Mucosa of stomach (tissue), 1 donor: ENCODE measurements around the gene NHSL2.
"Not testable (repeated sequence)": the region's sequence is repeated elsewhere in the genome, so short reads cannot be mapped to it uniquely, and the experiment has no call there.

ENCODE experiments used
- H3K27me3 ChIP-seq: one replicate; pipeline ENCODE4 v1.7.0; 2013; ENCODE audit warnings: mild to moderate bottlenecking, low read length; ENCODE audit not compliant: control insufficient read depth, insufficient read depth
- H3K36me3 ChIP-seq: one replicate; pipeline ENCODE4 v1.7.0; 2013; ENCODE audit warnings: low read length; ENCODE audit not compliant: control insufficient read depth, insufficient read depth
- H3K4me1 ChIP-seq: one replicate; pipeline ENCODE4 v1.7.0; 2013; ENCODE audit warnings: mild to moderate bottlenecking, low read length; ENCODE audit not compliant: control insufficient read depth, insufficient read depth
- H3K4me3 ChIP-seq: one replicate; pipeline ENCODE4 v1.7.0; 2013; ENCODE audit warnings: low read length
- H3K9ac ChIP-seq: one replicate; pipeline ENCODE4 v1.7.0; 2013; ENCODE audit warnings: mild to moderate bottlenecking, low read length, moderate library complexity
- H3K9me3 ChIP-seq: one replicate; pipeline ENCODE4 v1.7.0; 2013; ENCODE audit warnings: mild to moderate bottlenecking, low read length, moderate library complexity; ENCODE audit not compliant: control insufficient read depth
- donor health status: Pancreatic carcinoma.

Gene NHSL2

DNA sequence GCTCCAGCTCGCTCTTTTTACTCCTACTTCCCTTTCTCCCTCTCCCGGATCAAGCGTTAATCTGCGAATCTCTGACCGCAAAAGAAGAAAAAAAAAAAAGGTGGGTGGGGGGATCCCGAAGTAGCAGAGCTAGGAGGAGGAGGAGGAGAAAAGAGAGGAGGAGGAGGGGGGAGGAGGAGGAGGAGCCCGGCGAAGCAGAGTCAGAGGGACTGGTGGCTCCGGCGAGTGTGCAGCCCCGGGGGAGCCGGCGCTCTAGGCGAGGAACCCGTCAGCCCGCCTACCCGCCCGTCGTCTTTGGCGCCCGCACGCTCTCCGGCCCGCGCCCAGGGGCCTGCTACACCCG is at the start of gene NHSL2:
Gene NHSL2, plus strand, starts transcription at position 203 of the 343 bp plus-strand sequence.
- Histone ChIP-seq H3K27me3 (peaks cover 10% of the 10 kb centered on the region), H3K9ac (no peak within 1 kb of the TSS), H3K36me3 (no peaks in the 10 kb centered on the region), H3K4me3 (no peak within 1 kb of the TSS), H3K4me1 (no peaks in the 10 kb centered on the region), H3K9me3 (no peaks in the 10 kb centered on the region)

DNA sequence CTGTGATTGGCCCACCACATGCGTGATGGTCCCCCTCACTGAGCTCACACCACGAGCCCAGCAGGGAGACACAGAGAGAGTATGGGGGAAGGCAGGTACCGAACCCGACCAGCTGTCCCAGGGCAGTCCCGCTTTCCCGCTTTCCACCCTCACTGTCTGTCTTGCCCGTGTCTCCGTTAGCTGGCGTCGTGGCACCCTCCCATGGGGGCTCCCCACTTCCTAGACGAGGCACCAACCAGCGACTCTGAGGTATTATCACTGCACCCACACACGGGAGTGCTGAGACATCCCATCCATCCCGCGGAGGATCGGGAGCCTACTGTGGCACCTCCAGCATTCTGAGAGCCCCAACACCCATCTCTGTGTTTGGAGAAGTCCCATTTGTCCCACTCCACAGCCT is 43.0 kb upstream of the NHSL2 start:
- H3K36me3 ChIP-seq: no peaks in the 10 kb centered on the region
- no peak overlapping the region for H3K4me3 ChIP-seq
- H3K9me3 ChIP-seq: no peaks in the 10 kb centered on the region
- H3K9ac ChIP-seq: no peak overlapping the region
- no peaks in the 10 kb centered on the region for H3K27me3 ChIP-seq
- H3K4me1 ChIP-seq: no peaks in the 10 kb centered on the region

DNA sequence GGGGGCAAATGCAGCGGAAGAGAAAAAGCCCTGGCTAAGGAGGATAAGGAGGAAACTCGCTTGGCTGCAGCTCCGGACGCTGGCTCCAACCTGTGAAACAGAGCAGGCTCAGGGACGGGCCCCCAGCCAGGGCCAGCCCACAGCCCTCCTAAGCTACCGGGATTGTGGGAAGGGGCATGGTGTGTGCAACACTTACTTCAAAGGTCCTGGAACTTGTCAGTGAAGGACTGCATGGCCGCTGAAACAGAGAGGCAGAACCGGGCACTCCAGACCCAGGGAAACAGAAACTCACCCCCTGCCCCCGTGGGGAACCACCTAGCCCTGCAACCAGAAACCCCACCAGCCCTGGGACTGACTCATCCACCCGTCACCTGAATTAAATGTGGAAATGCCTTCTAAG is 41.1 kb upstream of the NHSL2 start:
- H3K27me3 ChIP-seq, H3K9me3 ChIP-seq, H3K9ac ChIP-seq, H3K4me1 ChIP-seq, H3K36me3 ChIP-seq, H3K4me3 ChIP-seq: not testable (repeated sequence)

DNA sequence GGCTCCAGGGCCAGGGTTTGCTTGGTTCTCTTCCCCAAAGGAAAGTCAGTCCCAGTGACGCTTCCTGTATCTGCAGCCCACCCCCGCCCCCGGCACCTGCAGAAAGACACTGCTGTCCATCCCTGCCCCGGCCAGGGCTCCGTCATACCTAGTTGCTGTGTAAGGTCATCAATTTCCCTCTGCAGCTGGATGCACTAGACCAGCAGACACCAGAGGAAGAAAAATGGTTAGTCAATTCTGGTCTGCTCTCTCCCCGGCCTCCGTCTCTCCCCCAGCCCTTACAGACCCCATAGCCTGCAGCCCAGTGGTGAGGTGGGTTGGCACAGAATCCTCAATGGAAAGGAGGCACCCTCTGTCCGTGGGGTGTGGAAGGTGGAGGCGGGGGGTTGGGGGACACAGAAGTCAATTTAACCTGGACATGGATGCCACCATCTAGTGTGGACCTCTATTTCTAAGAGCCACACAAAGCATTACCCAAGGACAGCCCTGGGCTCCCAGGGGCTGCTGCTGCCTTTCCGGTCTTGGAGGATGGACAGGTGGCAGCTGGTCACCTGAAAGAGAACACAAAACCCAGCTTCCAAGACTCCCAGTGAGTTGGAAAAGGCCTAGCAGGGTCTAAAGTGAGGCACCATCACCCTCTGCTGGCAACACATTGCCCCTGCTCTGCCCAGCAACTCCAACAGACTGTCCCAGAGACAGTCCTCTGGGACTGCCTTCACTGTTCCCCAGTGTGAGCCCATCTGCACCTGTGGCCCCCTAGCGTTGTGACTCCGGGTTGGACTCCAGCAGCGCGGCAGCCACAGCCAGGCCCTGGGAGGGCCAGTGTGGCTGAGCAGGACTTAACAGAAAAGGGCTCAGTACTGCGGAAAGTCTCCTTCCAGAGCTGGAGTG is 40.2 kb upstream of the NHSL2 start:
- Histone ChIP-seq H3K4me3 (no peak overlapping the region), H3K9ac (no peak overlapping the region), H3K27me3 (no peaks in the 10 kb centered on the region), H3K9me3 (no peaks in the 10 kb centered on the region), H3K36me3 (no peaks in the 10 kb centered on the region), H3K4me1 (no peaks in the 10 kb centered on the region)

DNA sequence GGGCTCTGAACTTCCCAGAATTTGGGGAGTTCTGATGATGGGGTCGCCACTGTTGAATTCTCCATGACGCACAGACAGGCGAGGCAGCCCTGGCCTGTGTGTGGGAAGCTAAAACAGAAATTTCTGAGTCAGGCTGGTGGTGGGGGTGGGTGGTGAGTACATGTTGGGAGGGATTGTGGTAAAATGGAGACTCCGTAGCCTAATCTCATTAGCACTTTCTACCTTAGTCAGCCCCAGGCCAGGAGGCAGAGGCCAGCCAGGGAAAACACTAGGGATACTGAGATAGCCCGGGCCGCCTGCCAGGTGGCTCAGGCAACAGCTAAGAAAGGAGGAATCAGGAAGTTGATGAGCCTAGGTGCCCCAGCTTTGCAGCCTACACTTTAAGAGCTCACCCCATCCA is 39.3 kb upstream of the NHSL2 start:
- H3K9me3 ChIP-seq: no peaks in the 10 kb centered on the region
- no peak overlapping the region for H3K9ac ChIP-seq
- no peaks in the 10 kb centered on the region for H3K36me3 ChIP-seq
- H3K4me3 ChIP-seq: no peak overlapping the region
- H3K4me1 ChIP-seq: no peaks in the 10 kb centered on the region
- H3K27me3 ChIP-seq: no peaks in the 10 kb centered on the region

DNA sequence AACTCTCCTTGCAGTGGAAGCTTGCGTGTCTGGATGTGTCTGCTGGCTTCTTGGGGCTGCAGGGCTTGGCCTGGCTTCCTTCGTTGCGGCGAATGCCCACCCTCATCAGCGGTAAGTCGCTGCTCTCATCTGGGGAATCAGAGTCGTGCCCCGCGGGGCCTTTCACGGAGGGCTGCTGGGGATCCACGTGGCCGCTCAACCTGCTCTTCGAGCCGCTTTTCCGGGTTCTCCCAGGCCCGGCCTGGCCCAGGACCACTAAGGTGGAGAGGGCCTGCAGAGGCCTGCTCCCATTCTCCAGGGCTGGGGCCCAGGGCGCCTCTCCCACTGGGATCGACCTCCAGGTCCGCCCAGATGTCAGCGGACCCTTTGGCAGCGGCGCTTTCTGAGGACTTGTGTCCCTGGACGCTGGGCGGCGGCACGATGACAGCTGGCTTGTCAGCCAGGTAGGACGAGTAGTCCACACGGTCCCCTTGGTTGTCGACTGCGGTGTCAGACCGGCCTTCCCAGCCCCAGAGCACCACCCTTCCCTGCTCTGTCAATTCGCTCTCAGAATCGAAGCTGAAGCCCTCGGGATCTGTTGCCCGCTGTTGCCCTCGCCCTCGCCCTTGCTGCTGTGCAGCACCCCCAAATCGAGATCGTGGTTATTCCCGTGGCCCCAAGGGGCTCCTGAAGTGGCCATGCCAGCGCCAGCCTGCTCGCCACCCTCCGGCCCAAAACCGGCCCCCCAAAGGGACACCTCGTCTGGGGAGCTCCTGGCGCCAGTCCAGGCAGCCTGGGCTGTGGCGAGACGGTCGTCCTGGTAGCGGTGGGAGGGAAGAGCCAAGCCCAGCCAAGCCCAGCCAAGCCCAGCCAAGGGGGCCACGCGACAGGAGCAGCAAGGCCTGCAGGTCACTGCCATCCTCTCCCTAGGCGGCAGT is 37.8 kb upstream of the NHSL2 start:
- no peaks in the 10 kb centered on the region for H3K27me3 ChIP-seq
- no peaks in the 10 kb centered on the region for H3K36me3 ChIP-seq
- no peaks in the 10 kb centered on the region for H3K4me1 ChIP-seq
- H3K4me3 ChIP-seq: no peak overlapping the region
- no peaks in the 10 kb centered on the region for H3K9me3 ChIP-seq
- H3K9ac ChIP-seq: no peak overlapping the region

DNA sequence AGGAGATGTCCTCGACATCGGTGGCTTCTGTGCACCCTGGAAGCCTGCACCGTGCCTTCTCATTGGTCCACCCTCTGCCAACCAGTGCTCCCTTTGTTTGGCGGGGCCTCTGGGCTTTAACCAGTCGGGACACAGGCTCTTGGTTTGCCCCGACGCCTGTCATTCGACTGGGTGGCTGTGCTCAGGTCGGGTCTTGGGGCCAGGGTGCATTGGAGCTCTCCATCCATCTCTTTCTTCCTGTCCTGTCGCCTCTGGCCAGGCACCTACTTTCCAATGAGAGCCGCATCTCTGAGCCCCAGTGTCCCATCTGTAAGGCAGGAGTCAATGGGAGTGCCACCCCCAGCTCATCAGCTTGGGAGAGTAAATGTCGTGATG is 37.2 kb upstream of the NHSL2 start:
- no peaks in the 10 kb centered on the region for H3K36me3 ChIP-seq
- no peak overlapping the region for H3K9ac ChIP-seq
- H3K9me3 ChIP-seq: no peaks in the 10 kb centered on the region
- H3K27me3 ChIP-seq: no peaks in the 10 kb centered on the region
- H3K4me3 ChIP-seq: no peak overlapping the region
- no peaks in the 10 kb centered on the region for H3K4me1 ChIP-seq

DNA sequence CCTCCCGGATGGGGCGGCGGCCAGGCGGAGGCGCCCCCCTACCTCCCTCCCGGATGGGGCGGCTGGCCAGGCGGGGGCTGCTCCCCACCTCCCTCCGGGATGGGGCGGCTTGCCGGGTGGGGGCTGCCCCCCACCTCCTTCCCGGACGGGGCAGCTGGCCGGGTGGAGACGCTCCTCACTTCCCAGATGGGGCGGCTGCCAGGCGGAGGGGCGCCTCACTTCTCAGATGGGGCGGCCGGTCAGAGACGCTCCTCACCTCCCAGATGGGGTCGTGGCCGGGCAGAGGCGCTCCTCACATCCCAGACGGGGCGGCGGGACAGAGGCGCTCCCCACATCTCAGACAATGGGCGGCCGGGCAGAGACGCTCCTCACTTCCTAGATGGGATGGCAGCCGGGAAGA is 33.8 kb upstream of the NHSL2 start:
- not testable (repeated sequence) for H3K27me3 ChIP-seq, H3K36me3 ChIP-seq, H3K4me1 ChIP-seq, H3K9ac ChIP-seq, H3K4me3 ChIP-seq, H3K9me3 ChIP-seq

DNA sequence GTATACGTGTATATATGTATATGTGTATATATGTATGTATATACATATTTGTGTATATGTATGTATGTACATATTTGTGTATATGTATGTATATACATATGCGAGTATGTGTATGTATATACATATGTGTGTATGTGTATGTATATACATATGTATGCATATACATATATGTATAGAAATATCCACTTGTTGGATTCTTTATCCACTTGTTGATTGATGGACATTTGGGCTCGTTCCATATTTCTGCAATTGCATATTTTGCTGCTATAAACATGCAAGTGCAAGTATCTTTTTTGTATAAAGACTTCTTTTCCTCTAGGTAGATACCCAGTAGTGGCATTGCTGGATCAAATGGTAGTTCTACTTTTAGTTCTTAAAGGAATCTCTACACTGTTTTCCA is 25.5 kb upstream of the NHSL2 start:
- H3K4me1 ChIP-seq: no peaks in the 10 kb centered on the region
- no peaks in the 10 kb centered on the region for H3K27me3 ChIP-seq
- no peaks in the 10 kb centered on the region for H3K36me3 ChIP-seq
- H3K4me3 ChIP-seq: no peak overlapping the region
- H3K9ac ChIP-seq: no peak overlapping the region
- no peaks in the 10 kb centered on the region for H3K9me3 ChIP-seq

DNA sequence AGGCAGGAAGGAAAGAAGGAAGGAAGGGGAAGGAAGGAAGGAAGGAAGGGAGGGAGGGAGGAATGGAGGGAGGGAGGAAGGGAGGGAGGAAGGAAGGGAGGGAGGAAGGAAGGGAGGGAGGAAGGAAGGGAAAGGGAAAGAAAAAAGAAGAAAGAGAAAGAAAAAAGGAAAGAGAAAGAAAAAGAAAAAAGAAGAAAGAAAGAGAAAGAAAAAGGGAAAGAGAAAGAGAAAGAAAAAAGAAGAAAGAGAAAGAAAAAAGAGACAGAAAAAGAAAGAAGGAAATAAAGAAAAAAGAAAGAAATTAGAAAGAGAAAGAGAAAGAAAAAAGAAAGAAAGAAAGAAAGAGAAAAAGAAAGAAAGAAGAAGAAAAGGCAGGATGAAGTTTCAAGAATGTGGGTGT is 15.0 kb upstream of the NHSL2 start:
- no peaks in the 10 kb centered on the region for H3K36me3 ChIP-seq

DNA sequence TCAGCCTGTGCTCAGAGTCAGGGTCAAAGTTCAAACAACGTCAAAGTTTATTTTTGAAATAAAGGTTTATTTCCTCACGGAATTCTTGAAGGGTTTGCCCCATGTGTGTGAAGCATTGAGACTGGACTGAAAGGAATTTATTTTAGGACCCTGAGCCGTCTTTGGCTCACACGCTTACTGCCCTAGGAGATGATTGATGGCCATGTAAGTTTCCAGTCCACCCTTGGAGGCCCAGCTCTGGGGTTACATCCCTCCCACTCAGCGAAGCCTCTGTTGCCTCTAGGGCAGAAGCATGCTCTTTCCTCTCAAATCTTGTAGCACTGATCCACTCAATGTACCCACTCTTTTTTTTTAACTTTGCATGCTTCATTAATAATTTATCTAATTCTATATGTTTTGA is 4.5 kb upstream of the NHSL2 start:
- Histone ChIP-seq H3K36me3 (no peaks in the 10 kb centered on the region), H3K27me3 (peaks cover 9% of the 10 kb centered on the region), H3K4me1 (no peaks in the 10 kb centered on the region), H3K9me3 (no peaks in the 10 kb centered on the region), H3K9ac (no peak overlapping the region), H3K4me3 (no peak overlapping the region)

More for the DNA sequence above, 15.0 kb upstream of the NHSL2 start:
- Histone ChIP-seq H3K27me3 (no peaks in the 10 kb centered on the region), H3K9me3 (no peaks in the 10 kb centered on the region), H3K4me1 (no peaks in the 10 kb centered on the region), H3K4me3 (no peak overlapping the region), H3K9ac (no peak overlapping the region)

DNA sequence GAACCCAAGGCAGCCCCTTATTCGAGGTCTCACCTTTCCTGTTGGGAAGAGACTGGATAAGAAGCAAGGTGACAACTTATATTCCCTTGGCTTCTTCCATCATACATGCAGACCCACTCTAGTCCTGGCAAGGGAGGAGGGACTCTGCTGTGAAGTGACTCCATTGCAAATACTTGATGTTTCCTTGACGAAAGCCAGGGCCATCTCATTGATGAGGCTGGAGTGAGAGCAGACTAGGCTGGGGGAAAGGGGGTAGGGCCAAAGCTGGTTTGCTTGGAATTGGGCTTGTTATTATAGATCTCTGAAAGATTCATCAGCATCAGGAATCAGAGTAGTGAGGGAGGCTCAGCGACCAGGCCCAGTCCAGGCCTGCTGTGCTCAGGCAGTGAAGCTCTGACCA is 2.3 kb upstream of the NHSL2 start:
- Histone ChIP-seq H3K9ac (no peak overlapping the region), H3K4me1 (no peaks in the 10 kb centered on the region), H3K27me3 (peaks cover 10% of the 10 kb centered on the region), H3K4me3 (no peak overlapping the region), H3K9me3 (no peaks in the 10 kb centered on the region), H3K36me3 (no peaks in the 10 kb centered on the region)
